ENCODE data around the gene MYOM3. TPM values are rescaled to one million over a fixed set of nuclear protein-coding genes. Genes with fewer than 3 reads are reported as not detected.

MYOM3 gene
- polyA plus RNA-seq, 1 donor from 2014 or later, result not detected

GRCh38 chr1:24105368-24106160 lies 6.4 kb downstream of the MYOM3 start (continued):
- TF ChIP-seq EP300 (conservative IDR thresholded peaks at IDR 0.05; ENCODE audit: poor library complexity, severe bottlenecking), result no peak

- H3K79me2 ChIP-seq (replicated peaks; ENCODE audit: insufficient read depth, low read length), result no peaks in the 10 kb centered on the region
- H3K9me2 ChIP-seq (ENCODE audit: insufficient read depth, low read length), result no peaks in the 10 kb centered on the region
- H3K4me3 ChIP-seq (ENCODE audit: low read length), result no peak overlapping the region
- no peak overlapping the region for H2AFZ ChIP-seq (ENCODE audit: low read depth, low read length)
- no peak for TF ChIP-seq EP300 (conservative IDR thresholded peaks at IDR 0.05; ENCODE audit: poor library complexity, severe bottlenecking)
- TF ChIP-seq SMC3 (conservative IDR thresholded peaks at IDR 0.05; ENCODE audit: poor library complexity), result no peak
- no peak for TF ChIP-seq CTCF (IDR thresholded peaks at IDR 0.05; ENCODE audit: poor library complexity, severe bottlenecking)
- TF ChIP-seq POLR2AphosphoS5 (IDR thresholded peaks at IDR 0.05), result no peak
- TF ChIP-seq EZH2 (IDR thresholded peaks at IDR 0.05; ENCODE audit: borderline replicate concordance, insufficient read depth, low read length, poor library complexity, severe bottlenecking), result no peak
- TF ChIP-seq REST (IDR thresholded peaks at IDR 0.05; ENCODE audit: borderline replicate concordance), result no peak
- TF ChIP-seq RAD21 (conservative IDR thresholded peaks at IDR 0.05), result no peak
- H3K36me3 ChIP-seq (ENCODE audit: insufficient read depth, low read length), result no peaks in the 10 kb centered on the region
- no peaks in the 10 kb centered on the region for H4K20me1 ChIP-seq (ENCODE audit: insufficient read depth)
- no peak overlapping the region for H3K9ac ChIP-seq (ENCODE audit: low read length)
- H3F3A ChIP-seq (ENCODE audit: insufficient read depth, low read length, poor library complexity, severe bottlenecking), result no peaks in the 10 kb centered on the region
- H3K4me2 ChIP-seq (ENCODE audit: low read length), result no peak overlapping the region
- no peaks in the 10 kb centered on the region for H3K9me3 ChIP-seq (ENCODE audit: low read length)
- no peaks in the 10 kb centered on the region for H3K27me3 ChIP-seq (ENCODE audit: insufficient read depth, low read depth, low read length)
- no peak overlapping the region for H3K27ac ChIP-seq (ENCODE audit: low read length)
These were observed 7.1 kb downstream of the MYOM3 start for GRCh38 chr1:24104854-24105253.

GRCh38 chr1:24103879-24104278 lies 8.1 kb downstream of the MYOM3 start:
- Histone ChIP-seq H2AFZ (ENCODE audit: low read depth, low read length) (no peak overlapping the region), H3K9me2 (ENCODE audit: insufficient read depth, low read length) (no peaks in the 10 kb centered on the region), H3F3A (ENCODE audit: insufficient read depth, low read length, poor library complexity, severe bottlenecking) (no peaks in the 10 kb centered on the region), H3K36me3 (ENCODE audit: insufficient read depth, low read length) (no peaks in the 10 kb centered on the region), H3K9me3 (ENCODE audit: low read length) (no peaks in the 10 kb centered on the region), H3K4me2 (ENCODE audit: low read length) (no peak overlapping the region), H3K27ac (ENCODE audit: low read length) (no peak overlapping the region), H3K79me2 (replicated peaks; ENCODE audit: insufficient read depth, low read length) (no peaks in the 10 kb centered on the region), H3K4me3 (ENCODE audit: low read length) (no peak overlapping the region), H3K9ac (ENCODE audit: low read length) (no peak overlapping the region), H3K27me3 (ENCODE audit: insufficient read depth, low read depth, low read length) (no peaks in the 10 kb centered on the region), H4K20me1 (ENCODE audit: insufficient read depth) (no peaks in the 10 kb centered on the region)
- TF ChIP-seq SMC3 (conservative IDR thresholded peaks at IDR 0.05; ENCODE audit: poor library complexity), result no peak
- TF ChIP-seq EP300 (conservative IDR thresholded peaks at IDR 0.05; ENCODE audit: poor library complexity, severe bottlenecking), result no peak
- TF ChIP-seq CTCF (IDR thresholded peaks at IDR 0.05; ENCODE audit: poor library complexity, severe bottlenecking), result no peak
- TF ChIP-seq EZH2 (IDR thresholded peaks at IDR 0.05; ENCODE audit: borderline replicate concordance, insufficient read depth, low read length, poor library complexity, severe bottlenecking), result no peak
- TF ChIP-seq MXI1 (conservative IDR thresholded peaks at IDR 0.05; ENCODE audit: poor library complexity, severe bottlenecking), result no peak
- no peak for TF ChIP-seq REST (IDR thresholded peaks at IDR 0.05; ENCODE audit: borderline replicate concordance)
- no peak for TF ChIP-seq RAD21 (conservative IDR thresholded peaks at IDR 0.05)
- TF ChIP-seq TAF1 (IDR thresholded peaks at IDR 0.05; ENCODE audit: low read depth), result no peak
- no peak for TF ChIP-seq POLR2AphosphoS5 (IDR thresholded peaks at IDR 0.05)

All from neural cell (in vitro differentiated cells).